Activated CD4-positive, alpha-beta T cell treated with anti-CD3 and anti-CD28 coated beads, Interleukin-2, amount 10 ng/mL, durations not matched to agents 7 days and 5 days (primary cell): ENCODE measurements around the gene PRXL2B. TPM values are rescaled to one million over a fixed set of nuclear protein-coding genes. Genes with fewer than 3 reads are reported as not detected.
"Not testable (repeated sequence)": the region's sequence is repeated elsewhere in the genome, so short reads cannot be mapped to it uniquely, and the experiment has no call there.

ENCODE experiments used
- CTCF ChIA-PET: fragments of 350-600 bp; sonication (Branson Sonifier 250); formaldehyde crosslinking; loops from one replicate; lab custom pipeline; 2021; ENCODE audit warnings: antibody characterized with exemption; lab: Charles Lee
- POLR2A ChIA-PET: fragments of 350-600 bp; sonication (Branson Sonifier 250); formaldehyde crosslinking; loops from one replicate; lab custom pipeline; 2021; ENCODE audit warnings: antibody characterized with exemption; lab: Charles Lee
- DNase-seq: peaks from one replicate; pipeline ENCODE4 v3.0.0-alpha.2; 2020
- H3K27ac Mint-ChIP-seq: one replicate; pipeline ENCODE4 v1.8.0; 2021; ENCODE audit warnings: mild to moderate bottlenecking, moderate library complexity, mixed read lengths
- H3K27me3 Mint-ChIP-seq: one replicate; pipeline ENCODE4 v1.8.0; 2021; ENCODE audit warnings: mixed read lengths
- H3K36me3 Mint-ChIP-seq: one replicate; pipeline ENCODE4 v1.8.0; 2021; ENCODE audit warnings: low read depth, mixed read lengths
- H3K4me1 Mint-ChIP-seq: one replicate; pipeline ENCODE4 v1.8.0; 2021; ENCODE audit warnings: mixed read lengths
- H3K4me3 Mint-ChIP-seq: one replicate; pipeline ENCODE4 v1.8.0; 2021; ENCODE audit warnings: mild to moderate bottlenecking, moderate library complexity, mixed read lengths
- H3K9me3 Mint-ChIP-seq: one replicate; pipeline ENCODE4 v1.8.0; 2021; ENCODE audit warnings: mixed read lengths
- total RNA-seq, 2 experiments: library from RNA; stranded (reverse); gene quantifications; one replicate each; pipeline ENCODE4 v1.2.3, GENCODE V29; 2021

PRXL2B gene
- total RNA-seq, 2 experiments from 2014 or later = 25.2 to 33.3 TPM

DNA sequence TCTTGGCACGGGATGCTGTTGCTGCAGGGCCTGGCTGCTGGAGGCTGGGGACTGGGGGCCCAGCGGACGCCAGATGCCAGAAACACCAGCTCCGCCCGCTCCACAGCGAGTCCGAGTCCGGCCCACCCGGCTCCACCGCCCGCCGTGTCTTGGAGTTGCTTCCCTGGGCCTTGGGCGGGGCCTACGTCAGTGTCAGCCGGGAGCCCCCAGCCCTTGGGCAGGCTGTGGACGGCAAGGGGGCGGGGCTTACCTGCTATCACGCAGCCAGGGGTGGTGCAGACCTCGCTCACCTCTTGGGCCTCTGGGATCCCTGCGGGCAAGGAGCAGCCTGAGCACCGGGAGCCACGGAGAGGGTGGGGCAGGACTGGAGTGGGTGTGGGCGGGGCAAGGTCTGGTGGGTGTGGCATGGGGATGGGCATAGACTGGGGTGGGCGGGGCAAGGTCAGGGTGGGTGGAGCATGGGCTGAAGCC, 24.5 kb downstream of the PRXL2B start:
- Mint-ChIP-seq H3K36me3 (no peaks in the 10 kb centered on the region), H3K27ac (no peak overlapping the region), H3K9me3 (peaks cover 21% of the 10 kb centered on the region), H3K4me1 (no peaks in the 10 kb centered on the region), H3K4me3 (no peak overlapping the region), H3K27me3 (no peaks in the 10 kb centered on the region)
- POLR2A ChIA-PET = no interaction called here
- DNase-seq = no peak
- CTCF ChIA-PET = no interaction called here

GRCh38 chr1:2611621-2612437, 25.3 kb downstream of the PRXL2B start:
- H3K4me1 Mint-ChIP-seq = peaks cover 4% of the 10 kb centered on the region
- H3K36me3 Mint-ChIP-seq = no peaks in the 10 kb centered on the region
- no peak overlapping the region for H3K27ac Mint-ChIP-seq
- ChIA-PET POLR2A (interaction anchor here (0.7 kb wide), 1 partner anchor 33 kb away, joined by 3 read pairs; no protein-coding TSS in a partner anchor), CTCF (interaction anchor here (0.7 kb wide), 1 partner anchor 63 kb away, joined by 3 read pairs; no protein-coding TSS in a partner anchor)
- no peaks in the 10 kb centered on the region for H3K27me3 Mint-ChIP-seq
- no peak for DNase-seq
- no peak overlapping the region for H3K4me3 Mint-ChIP-seq
- H3K9me3 Mint-ChIP-seq = peaks cover 28% of the 10 kb centered on the region

- no peak overlapping the region for H3K27ac Mint-ChIP-seq
- H3K4me1 Mint-ChIP-seq = peaks cover 4% of the 10 kb centered on the region
- peaks cover 3% of the 10 kb centered on the region for H3K27me3 Mint-ChIP-seq
- H3K4me3 Mint-ChIP-seq = no peak overlapping the region
- peaks cover 30% of the 10 kb centered on the region for H3K9me3 Mint-ChIP-seq
- no peaks in the 10 kb centered on the region for H3K36me3 Mint-ChIP-seq
- ChIA-PET POLR2A (interaction anchor here (0.7 kb wide), 1 partner anchor 32 kb away, joined by 3 read pairs; no protein-coding TSS in a partner anchor), CTCF (no interaction called here)
- no peak for DNase-seq
These were observed 26.2 kb downstream of the PRXL2B start for GRCh38 chr1:2612591-2613365.

DNA sequence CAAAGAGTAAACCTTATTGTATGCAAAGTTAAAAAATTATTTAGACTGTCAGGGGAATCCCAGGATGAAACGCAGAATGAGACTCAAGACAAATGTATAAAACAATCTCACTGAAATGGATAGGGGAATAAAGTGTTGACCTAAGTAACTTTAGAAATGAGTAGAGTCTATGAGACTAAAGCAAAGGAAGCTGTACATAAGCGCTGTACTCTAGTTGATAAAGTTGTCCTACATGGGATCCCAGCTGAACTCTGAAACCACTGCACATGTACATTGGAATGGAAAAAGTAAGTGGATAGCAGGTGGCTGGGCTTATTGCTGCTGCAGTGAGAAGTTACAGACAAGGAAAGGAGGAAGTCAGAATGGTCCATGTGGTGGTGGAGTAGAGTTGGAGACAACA, 27.6 kb downstream of the PRXL2B start:
- Mint-ChIP-seq H3K36me3 (no peaks in the 10 kb centered on the region), H3K4me1 (peaks cover 4% of the 10 kb centered on the region), H3K4me3 (no peak overlapping the region), H3K27ac (no peak overlapping the region), H3K27me3 (peaks cover 5% of the 10 kb centered on the region), H3K9me3 (peaks cover 26% of the 10 kb centered on the region)
- ChIA-PET POLR2A (no interaction called here), CTCF (interaction anchor here (1.1 kb wide), 1 partner anchor 11 kb away, joined by 3 read pairs; no protein-coding TSS in a partner anchor)
- no peak for DNase-seq

- Mint-ChIP-seq H3K9me3 (peaks cover 33% of the 10 kb centered on the region), H3K4me1 (peaks cover 4% of the 10 kb centered on the region), H3K36me3 (no peaks in the 10 kb centered on the region), H3K27ac (no peak overlapping the region), H3K27me3 (peaks cover 5% of the 10 kb centered on the region), H3K4me3 (no peak overlapping the region)
- POLR2A ChIA-PET = no interaction called here
- no peak for DNase-seq
- CTCF ChIA-PET = interaction anchor here (1.2 kb wide), 1 partner anchor 10 kb away, joined by 3 read pairs; no protein-coding TSS in a partner anchor
These were observed 31.4 kb downstream of the PRXL2B start for GRCh38 chr1:2617971-2618470.

GRCh38 chr1:2623571-2624337, 37.2 kb downstream of the PRXL2B start:
- no peak for DNase-seq
- H3K4me1 Mint-ChIP-seq = no peaks in the 10 kb centered on the region
- no peak overlapping the region for H3K4me3 Mint-ChIP-seq
- no peaks in the 10 kb centered on the region for H3K36me3 Mint-ChIP-seq
- no peak overlapping the region for H3K27ac Mint-ChIP-seq
- CTCF ChIA-PET = interaction anchor here (0.6 to 1.2 kb wide), 3 partner anchors 10 to 38 kb away, joined by 3 read pairs; no protein-coding TSS in a partner anchor
- peaks cover 7% of the 10 kb centered on the region for H3K9me3 Mint-ChIP-seq
- POLR2A ChIA-PET = no interaction called here
- peaks cover 21% of the 10 kb centered on the region for H3K27me3 Mint-ChIP-seq

- DNase-seq = no peak
- H3K4me1 Mint-ChIP-seq = no peaks in the 10 kb centered on the region
- no peaks in the 10 kb centered on the region for H3K36me3 Mint-ChIP-seq
- POLR2A ChIA-PET = no interaction called here
- peaks cover 24% of the 10 kb centered on the region for H3K27me3 Mint-ChIP-seq
- H3K4me3 Mint-ChIP-seq = no peak overlapping the region
- no peak overlapping the region for H3K27ac Mint-ChIP-seq
- H3K9me3 Mint-ChIP-seq = peaks cover 8% of the 10 kb centered on the region
- CTCF ChIA-PET = interaction anchor here (1.1 to 1.2 kb wide), 2 partner anchors 9 to 39 kb away, joined by 3 read pairs; no protein-coding TSS in a partner anchor
These were observed 38.2 kb downstream of the PRXL2B start for GRCh38 chr1:2624735-2625300.

GRCh38 chr1:2625311-2625710, 38.7 kb downstream of the PRXL2B start:
- Mint-ChIP-seq H3K4me1 (no peaks in the 10 kb centered on the region), H3K4me3 (no peak overlapping the region), H3K27me3 (peaks cover 29% of the 10 kb centered on the region), H3K36me3 (no peaks in the 10 kb centered on the region), H3K27ac (no peak overlapping the region), H3K9me3 (peaks cover 10% of the 10 kb centered on the region)
- no peak for DNase-seq
- ChIA-PET CTCF (no interaction called here), POLR2A (no interaction called here)

- H3K27ac Mint-ChIP-seq, CTCF ChIA-PET, POLR2A ChIA-PET, H3K4me1 Mint-ChIP-seq, H3K4me3 Mint-ChIP-seq, DNase-seq, H3K36me3 Mint-ChIP-seq: not testable (repeated sequence)
- Mint-ChIP-seq H3K9me3 (peaks cover 15% of the 10 kb centered on the region), H3K27me3 (peaks cover 33% of the 10 kb centered on the region)
These were observed 39.2 kb downstream of the PRXL2B start for GRCh38 chr1:2625748-2626147.

DNA sequence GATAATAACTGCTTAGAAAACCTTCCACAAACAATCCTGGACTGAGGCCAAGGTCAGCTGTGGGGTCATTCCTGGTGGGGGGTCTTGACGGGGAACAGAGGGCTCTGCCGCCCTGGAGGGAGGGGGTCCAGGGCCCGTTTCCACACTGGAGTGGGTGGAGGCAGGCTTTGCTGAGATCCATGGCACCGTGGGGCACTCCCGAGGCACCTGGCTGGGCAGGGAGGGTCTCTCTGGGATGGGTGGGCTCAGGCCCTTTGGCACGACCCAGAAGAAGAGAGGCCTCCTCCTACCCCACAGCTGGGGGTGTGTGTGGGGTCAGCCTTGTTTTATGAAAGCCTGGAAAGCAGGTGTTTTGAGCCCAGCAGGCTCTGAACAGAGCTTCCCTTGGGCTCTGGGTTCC, 41.2 kb downstream of the PRXL2B start:
- Mint-ChIP-seq H3K27ac (no peak overlapping the region), H3K9me3 (peaks cover 14% of the 10 kb centered on the region)

DNA sequence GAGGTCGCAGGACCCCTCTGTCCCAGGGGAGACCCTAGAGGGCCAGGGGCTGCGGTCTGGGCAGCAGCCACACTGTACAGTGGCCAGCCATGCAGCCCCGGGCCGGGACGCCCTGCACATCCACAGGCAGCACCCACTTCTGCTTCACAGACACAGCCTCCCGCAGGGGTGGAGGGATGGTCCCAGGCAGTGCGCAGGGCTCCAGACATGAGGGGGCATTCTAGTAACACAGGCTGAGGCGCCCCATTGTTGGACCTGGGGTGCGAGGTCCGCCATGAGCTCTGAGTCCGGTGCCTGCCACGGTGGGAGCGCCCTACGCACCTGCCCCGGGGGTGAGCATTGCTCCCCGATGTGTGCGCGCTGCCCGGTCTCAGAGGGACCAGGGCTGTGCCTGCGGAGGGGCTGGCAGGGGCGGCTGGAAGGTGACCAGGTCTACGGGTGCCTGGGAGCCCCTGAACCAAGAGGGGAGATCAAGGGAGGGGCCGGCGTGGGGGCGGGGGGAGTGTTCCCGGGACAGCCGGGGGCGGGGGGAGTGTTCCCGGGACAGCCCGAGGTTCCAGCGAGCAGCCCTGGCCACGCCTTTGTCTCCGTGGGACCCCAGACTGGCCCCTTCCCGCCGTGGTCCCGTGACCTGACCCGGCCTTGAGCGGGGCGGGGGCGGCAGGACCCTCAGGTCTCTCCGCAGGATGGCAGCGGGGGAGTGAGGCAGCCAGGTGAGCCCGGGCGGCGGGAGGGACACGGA, 41.8 kb downstream of the PRXL2B start:
- Mint-ChIP-seq H3K27me3 (peaks cover 35% of the 10 kb centered on the region), H3K9me3 (peaks cover 14% of the 10 kb centered on the region), H3K27ac (no peak overlapping the region), H3K36me3 (no peaks in the 10 kb centered on the region), H3K4me1 (no peaks in the 10 kb centered on the region), H3K4me3 (no peak overlapping the region)
- DNase-seq = no peak
- ChIA-PET CTCF (interaction anchor here (0.9 kb wide), 1 partner anchor 11 kb away, joined by 3 read pairs; no protein-coding TSS in a partner anchor), POLR2A (no interaction called here)

More for the DNA sequence above, 41.2 kb downstream of the PRXL2B start:
- no peak overlapping the region for H3K4me3 Mint-ChIP-seq
- POLR2A ChIA-PET = no interaction called here
- CTCF ChIA-PET = interaction anchor here (0.9 kb wide), 1 partner anchor 10 kb away, joined by 3 read pairs; no protein-coding TSS in a partner anchor
- peaks cover 35% of the 10 kb centered on the region for H3K27me3 Mint-ChIP-seq
- no peaks in the 10 kb centered on the region for H3K36me3 Mint-ChIP-seq
- no peaks in the 10 kb centered on the region for H3K4me1 Mint-ChIP-seq
- no peak for DNase-seq
